OCI-M2 (cell line): Measurements from ENCODE around the gene CIB1.

ENCODE experiments used
- DNase-seq: peaks from one replicate; lab custom pipeline; 2025; ENCODE audit not compliant: unreplicated experiment; lab: John Stamatoyannopoulos, UW

Gene CIB1

DNA sequence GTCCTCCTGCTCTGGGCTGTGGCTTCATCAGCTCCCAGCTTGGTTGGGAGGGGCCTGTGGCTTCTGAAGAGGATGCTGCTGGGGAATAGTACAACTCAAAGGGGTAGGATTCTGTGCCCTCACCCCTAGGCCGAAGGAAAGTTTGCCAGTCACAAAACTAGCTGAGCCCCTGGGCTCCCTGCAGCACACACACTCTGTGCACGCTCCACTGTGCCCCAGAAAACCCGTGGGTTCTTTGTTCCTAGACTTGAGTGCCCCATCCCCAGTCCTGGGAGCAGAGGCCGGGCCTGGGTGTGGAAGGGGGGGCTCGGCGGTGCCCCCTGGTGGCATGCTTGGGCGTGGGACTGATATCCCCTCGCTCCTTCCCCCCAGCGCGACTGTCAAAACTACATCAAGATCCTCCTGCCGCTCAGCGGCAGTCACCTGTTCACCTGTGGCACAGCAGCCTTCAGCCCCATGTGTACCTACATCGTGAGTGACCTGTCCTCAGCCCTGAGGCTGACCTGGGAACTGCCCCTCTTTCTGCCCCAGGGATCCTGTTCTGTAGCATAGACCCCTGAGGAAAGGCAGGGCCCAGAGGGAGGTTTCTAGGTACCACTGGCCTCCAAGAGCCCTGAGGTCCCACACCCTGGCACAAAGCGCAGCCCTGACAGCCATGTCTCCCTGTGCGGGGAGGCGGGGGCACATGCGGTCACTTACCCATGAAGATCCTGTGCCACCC lies 14.2 kb downstream of the CIB1 start:
- no peak for DNase-seq

DNA sequence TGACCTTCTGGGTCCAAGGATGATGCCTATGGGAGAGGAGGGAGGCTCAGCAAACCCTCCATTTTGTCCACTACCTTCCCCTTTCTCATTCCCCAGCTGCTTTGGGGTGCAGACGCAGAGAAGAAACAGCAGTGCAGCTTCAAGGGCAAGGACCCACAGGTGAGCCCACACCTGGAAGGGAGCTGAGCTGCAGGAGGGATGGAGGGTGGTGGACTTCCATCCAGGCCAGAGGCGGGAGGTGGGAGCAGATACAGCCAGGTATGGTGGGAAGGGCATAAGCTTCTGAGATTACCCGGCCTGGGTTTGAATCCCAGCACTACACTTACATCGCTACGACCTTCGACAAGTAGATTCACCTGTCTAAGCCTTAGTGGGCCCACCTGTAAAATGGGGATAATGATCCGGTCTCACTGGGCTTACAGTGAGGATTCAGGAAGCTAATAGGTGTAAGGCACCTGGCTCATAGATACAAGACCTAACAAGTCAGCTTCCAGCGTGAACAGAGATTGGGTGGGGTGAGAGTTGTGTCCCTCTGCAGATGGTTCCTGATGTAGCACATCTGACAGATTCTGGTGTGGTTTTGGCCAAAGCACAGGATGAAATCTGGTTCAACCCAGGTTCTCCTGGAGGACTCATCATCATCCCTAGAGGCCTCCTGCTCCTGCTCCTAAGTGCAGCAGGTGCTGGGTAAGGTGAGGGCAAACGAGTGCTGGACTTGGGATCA lies 15.9 kb downstream of the CIB1 start:
- no peak for DNase-seq

DNA sequence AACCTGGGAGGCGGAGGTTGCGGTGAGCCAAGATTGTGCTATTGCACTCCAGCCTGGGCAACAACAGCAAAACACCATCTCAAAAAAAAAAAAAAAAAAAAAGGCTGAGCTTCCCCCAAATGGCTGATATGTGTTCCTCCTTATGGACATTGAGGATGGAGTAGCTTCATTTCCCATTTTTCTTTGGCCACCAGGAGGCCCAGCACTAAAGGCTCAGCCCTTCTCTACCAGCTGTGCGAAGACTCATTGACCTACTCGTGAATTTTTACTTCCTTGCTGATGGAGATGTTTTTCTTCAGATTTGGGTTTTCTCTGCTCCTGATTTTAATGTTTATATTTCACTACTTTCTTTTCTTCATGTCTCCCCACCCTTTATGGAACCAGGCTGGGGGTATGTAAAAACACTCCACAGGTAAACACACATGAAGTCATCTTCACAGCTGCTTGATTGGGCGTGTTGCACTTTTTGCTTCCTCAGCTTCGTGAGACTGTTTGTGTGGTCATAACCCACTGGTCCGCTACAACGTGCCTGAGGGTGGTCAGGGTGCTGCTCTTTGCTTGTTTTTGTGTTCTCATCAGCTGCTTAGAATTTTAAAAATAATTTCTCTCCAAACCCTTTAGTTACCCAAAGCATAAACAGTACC lies 19.1 kb downstream of the CIB1 start:
- no peak for DNase-seq

DNA sequence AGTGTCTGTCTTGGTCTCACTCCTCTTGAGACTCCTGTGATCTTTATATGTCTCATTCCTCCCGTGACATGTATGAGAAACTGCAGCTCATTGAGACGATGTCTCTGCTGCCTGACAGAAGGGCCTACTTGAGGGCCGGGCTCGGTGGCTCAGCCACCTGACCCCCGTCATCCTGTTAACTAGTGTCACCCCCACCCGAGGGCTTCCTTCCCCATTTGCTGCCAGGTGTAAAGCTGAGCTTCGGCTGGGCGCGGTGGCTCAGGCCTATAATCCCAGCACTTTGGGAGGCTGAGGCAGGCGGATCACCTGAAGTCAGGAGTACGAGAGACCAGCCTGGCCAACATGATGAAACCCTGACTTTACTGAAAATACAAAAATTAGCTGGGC lies 19.9 kb downstream of the CIB1 start:
- no peak for DNase-seq

DNA sequence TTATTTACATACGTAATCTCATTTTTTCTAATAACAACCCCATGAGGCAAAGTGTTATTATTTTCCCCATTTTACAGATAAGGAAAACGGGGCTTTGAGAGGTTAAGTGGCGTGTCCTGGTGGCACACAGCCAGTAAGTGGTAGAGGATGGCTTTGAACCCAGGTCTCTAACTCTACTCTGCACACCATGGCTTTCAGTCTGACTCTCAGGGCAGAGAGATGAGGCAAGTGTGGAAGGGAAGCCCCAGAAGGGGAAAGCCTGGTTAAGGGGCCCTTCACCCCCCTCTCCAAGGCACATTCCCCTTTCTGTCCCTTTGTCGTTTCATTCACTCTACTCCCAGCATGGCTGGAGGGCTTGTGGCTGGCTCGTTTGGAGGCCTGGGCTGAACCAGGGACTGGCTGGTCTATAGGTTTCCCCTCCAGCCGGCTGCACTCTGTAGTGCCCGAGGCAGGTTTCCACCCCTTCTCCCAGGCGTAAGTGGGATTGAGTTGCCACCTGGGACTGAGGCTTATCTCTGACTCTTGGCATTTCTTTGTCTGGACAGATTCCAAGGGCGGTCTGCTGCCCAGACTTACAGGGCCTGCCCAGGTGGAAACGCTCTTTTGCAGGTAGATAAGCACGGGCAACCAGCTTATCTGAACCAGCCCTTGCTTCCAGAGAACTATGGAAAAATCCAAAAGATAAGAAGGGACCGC lies 20.5 kb downstream of the CIB1 start:
- DNase-seq: no peak

DNA sequence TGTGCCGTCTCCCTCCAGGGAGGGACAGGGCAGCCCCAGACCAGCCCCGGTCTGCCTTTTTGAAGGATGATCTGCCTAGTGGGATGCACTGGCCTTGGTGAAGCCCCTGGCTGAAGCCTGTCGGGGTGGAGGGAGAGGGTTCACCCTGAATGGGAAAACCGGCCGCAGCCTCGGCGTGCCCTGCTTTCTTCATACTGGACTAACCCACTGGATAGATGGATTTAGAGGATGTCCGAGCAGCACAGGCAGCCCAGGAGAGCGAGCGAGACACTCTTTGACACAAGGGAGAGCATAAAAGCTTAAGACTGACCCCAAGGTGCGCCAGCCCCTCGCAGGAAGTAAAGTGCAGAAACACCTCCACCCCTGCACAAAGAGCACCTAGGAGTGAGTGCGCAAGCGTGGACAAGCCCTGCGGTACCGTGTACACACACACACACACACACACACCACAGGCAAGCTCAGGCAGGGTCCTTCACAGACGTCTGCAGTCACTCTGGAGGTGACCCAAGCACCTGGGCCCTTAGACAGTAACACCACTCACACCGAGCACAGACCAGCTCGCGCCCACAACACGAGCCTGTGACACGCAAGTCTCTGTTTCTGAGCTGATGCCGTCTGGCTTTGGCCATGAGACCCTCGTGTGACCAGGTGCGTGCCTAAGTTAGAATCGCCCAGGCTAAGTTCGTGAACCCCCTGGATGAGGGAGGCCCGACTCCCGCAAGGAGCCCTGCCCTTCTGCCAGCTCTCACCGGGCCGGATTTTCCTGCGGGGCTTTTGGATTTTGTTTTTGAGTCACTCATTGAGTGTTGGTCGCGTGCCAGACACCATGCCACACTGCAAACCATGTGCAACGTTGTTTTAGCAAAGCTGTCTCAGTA lies 21.3 kb downstream of the CIB1 start:
- no peak for DNase-seq

DNA sequence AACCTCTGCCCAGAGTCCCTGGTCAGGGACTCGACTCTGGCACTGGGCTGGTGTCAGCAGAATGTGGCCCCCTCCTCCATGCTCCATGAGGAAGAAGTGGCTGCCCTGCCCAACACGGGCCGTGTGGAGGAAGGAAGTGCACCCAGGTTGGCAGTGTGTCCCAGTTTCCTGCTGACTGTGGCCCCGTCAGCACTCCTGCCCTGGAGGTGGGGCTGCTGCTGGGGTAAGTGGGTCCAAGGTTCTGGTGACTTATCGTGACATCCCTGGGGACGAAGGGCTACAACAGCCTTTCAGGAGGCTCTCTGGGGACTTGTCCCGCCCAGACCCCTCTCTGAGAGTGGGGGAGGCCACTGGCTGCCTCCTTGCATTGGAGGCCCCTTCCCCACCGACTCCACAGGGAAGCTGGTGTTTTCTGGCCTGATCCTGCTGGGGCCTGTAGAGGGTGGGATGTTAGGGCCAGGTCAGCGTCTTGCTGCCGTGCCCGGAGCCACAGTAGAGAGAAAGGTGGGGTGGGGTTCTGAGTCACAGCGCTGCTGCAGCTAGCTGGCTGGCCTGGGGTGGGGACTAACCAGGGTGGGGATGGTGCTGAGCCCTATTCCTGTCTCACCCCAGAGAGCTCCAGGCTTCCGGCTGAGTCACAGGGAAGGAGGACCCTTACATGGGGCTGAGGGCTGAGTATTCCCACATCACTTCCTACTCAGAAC lies 22.1 kb downstream of the CIB1 start:
- no peak for DNase-seq

DNA sequence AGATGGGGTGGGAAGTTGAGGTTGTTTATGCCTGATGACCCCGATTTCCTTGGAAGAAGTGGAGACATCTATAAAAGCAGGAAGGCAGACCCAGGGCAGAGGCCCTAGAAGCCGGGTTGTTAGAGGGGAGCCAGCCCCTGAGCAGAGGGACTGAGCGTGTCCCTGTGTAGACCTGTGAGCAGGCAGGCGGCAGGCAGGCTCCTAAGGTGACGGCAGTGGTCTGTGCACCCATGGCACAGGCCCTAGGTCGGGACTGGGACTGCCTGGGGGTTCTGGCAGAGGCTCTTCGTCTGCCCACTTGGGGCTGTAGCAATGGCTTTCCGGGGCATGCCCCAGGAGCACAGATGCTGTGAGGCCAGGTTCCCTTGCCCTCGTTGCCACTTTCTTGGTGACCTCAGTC lies 22.7 kb downstream of the CIB1 start:
- no peak for DNase-seq

DNA sequence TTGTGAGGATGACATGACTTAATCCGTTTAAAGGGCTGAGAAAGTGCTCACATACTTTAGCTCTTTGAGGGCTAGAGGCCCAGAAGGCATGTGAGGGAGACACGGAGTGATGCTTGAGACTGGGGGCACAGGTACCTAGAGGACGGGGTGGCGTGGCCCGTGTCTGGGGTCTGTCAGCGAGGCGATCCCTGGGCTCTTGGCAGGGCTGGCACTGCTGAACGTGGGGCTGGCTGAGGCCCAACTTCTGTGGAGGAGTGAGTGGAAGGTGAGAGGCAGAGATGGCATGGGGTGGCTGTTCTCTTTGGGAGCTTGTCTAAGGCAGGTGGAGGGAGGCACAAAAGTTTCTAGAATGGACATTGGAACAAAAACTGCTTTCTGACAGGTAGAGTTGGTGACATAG lies 23.1 kb downstream of the CIB1 start:
- no peak for DNase-seq

DNA sequence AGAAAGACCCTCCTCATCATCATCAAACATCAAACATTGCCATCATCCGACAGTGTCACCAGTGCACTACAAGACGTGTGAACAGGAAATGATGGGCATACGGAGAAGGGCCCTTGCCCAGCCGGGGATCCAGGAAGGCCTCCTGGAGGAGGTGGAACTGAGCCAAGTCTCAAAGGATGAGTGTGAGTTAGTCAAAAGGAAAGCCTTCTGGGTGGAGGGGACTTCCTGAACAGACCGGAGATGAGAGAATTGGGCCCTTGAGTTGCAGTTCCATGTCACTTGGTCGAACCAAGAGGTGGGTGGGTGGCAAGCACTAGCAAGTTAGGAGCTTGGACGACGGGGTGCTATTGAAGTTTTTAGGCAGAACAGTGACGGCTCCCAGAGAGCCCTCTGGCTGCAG lies 24.1 kb downstream of the CIB1 start:
- DNase-seq: no peak

DNA sequence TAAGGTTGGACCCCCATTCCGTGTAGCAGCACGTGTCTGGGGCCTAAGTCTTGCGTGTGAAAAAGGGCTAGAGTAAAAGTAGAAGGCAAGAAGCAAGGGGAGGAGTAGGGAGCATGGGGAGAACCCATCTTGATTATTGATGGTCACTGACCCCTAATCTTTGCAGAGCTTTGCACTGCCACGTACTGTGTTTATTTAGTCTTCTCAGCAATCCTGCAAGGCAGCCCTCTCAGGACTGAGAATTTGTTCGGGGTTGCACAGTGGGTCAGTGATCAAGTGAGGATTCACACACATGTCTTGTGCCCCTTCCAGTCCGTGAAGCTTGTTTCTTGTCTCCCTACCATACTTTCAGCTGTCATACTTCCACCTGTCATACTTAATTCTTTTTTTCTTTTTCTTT lies 25.4 kb downstream of the CIB1 start:
- DNase-seq: no peak

DNA sequence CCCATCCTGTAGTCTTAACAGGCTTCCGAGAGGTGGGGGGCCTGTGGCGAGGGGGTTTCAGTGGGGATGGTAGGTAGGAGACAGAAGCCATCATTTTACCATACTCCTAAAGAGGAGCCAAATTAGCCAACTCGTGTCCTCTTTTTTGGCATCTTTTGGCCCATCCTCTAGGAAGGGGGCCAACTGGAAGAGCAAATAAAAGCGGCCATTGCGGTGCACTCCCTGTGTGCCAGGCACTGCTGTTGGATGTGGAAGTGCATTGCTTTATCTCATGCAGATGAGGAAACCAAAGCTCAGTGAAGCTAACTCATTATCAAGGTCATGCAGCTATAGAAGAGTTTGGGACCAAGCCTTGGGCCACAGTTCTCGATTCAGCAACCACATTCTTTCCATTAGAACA lies 26.5 kb downstream of the CIB1 start:
- no peak for DNase-seq

DNA sequence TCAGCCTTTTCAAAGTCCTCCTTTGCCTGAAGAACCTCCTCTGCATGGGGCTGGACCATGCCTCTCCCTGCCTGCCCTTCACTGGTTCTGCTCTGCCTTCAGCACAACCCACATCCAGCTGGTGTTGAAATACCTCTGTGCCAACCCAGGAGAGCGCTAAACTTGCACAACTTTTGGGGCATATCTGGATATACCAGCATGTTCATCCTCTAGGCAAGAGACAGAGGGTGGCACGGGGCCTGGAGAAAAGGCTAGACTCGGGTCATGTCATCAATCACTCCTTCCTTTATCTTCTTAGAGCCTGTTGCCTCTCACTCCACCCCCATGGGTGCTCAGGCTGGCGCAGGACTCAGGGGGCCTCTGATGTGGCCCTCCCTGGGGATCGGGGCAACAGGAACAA lies 27.9 kb downstream of the CIB1 start:
- DNase-seq: no peak

DNA sequence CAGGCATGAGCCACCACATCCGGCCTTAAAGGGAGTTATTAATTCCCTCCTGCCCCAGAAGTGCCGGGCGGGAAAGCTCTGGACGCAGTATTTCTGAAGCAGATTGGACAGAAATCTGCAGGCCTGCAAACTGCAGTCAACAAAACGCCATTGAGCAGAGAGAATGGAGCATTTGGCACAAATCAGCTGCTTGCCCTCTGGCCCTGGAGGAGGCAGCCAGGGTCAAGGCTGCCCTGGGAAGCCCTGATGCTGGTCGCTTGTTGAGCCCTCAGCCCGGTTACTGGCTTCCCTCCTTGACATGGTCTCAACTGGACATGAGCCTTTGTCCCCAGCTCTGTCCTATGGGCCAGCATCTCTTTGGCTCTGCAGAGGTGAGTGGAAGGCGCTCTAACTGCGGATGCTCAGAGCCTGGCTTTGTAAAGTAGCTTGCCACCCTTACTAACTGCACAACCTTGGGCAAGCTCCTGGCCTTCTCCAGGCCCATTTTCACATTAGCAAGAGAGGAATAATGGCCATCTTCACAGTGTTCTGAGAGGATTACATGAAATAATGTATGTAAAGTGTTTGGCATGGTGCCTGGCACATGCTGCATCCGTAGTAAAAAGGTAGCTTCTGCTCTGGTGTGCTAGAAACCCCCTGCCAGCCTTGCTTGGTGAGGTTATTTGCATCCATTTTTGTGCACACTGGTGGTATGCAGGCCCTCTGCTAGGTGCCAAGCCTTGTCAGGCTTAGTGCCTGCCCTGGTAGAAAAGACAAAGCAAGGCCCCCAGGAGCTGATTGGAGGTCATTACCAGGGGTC lies 28.5 kb downstream of the CIB1 start:
- no peak for DNase-seq

DNA sequence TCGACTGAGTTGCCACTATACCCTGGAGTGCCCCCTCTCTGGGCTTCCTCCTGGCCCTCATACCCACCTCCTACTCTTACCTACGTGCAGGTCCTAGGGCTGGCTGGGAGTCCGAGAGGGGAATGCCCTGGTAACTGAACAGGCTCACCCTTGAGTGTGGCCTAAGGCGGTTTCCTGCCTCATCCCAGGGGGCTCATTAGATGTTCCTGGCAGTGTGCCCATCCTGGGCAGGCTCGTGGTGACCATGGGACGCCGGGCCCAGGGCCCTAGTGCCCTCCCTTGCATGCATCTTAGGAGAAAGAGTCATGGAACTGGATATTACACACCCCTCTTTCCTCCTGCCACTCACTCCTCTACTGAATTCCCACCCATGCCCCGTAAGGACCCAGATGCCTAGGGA lies 29.8 kb downstream of the CIB1 start:
- DNase-seq: no peak

DNA sequence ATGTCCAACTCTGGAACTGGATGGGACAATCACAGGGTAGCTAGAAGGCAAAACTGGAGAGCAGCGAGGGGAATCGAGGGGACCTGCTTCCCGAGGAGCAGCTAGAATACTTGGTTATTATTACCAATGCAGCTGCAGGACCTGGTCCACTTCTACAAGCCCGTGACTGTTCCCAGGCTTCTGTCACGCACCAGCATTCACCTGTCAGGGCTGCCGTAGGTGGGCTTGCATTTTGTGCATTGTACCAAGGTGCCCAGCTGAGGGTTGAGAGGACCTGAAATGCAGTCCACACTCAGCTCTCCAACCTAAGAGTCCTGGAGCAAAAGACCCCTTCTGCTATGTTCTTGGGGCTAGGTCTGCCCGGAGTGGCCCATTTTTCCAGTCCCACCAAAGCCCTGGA lies 30.3 kb downstream of the CIB1 start:
- no peak for DNase-seq

DNA sequence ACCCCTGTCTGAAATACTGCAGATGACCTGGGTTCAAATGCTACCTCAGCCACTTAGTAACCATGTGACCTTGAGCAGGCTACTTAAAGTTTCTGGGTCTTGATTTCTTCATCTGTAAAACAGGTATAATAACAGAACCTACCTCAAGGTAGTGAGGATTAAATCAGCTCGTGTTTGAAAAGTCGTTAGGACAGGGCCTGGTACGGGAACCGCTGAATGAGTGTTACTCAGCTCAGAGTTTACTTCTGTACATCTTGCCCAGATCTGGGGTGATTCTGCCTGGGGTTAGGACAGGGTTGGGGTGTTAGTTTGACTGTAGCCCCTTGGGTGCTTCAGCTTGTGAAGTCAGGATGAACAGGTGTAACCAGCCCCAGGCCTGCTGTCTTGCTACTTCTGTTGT lies 30.8 kb downstream of the CIB1 start:
- DNase-seq: no peak

DNA sequence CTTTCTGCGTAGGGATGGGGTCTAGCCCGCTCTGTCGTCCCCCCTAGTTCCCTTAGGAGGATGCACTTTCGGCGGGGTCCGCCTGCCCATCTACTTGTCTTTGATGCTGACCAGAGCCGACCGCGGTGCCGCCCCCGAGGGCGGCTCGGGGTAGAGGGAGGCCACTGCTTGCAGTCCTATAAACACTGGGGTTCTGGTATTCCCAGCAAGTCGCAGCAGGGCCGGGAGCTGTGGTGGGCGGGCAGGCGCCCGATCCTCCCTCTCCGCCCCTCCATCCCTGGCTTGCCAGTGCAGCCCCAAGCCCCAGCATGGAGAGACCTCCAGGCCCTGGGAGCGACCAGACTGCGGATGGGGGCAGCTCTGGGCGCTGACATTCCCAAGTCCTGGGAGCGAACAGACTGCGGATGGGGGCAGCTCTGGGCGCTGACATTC lies 31.8 kb downstream of the CIB1 start:
- DNase-seq: no peak
